Activated naive CD8-positive, alpha-beta T cell treated with anti-CD3 and anti-CD28 coated beads, Interleukin-2, amount 10 ng/mL, durations not matched to agents 7 days and 5 days (primary cell): ENCODE data around the gene IRF8. TPM values are rescaled to one million over a fixed set of nuclear protein-coding genes. Genes with fewer than 3 reads are reported as not detected.

ENCODE experiments used
- ATAC-seq: fragments of 150-1000 bp; cut with Tn5 transposase; one replicate; pipeline ENCODE4 v1.10.0; 2021; ENCODE audit warnings: low read depth, moderate library complexity
- POLR2A ChIA-PET: fragments of 350-600 bp; sonication (Branson Sonifier 250); formaldehyde crosslinking; loops from one replicate; lab custom pipeline; 2021; ENCODE audit warnings: antibody characterized with exemption; lab: Charles Lee
- DNase-seq: peaks from one replicate; pipeline ENCODE4 v3.0.0; 2021
- H3K27ac Mint-ChIP-seq: one replicate; pipeline ENCODE4 v1.8.0; 2022; ENCODE audit warnings: mild to moderate bottlenecking, mixed read lengths
- H3K27me3 Mint-ChIP-seq: one replicate; pipeline ENCODE4 v1.8.0; 2022; ENCODE audit warnings: mild to moderate bottlenecking, moderate library complexity, mixed read lengths
- H3K36me3 Mint-ChIP-seq: one replicate; pipeline ENCODE4 v1.8.0; 2021; ENCODE audit warnings: mild to moderate bottlenecking, mixed read lengths
- H3K4me1 Mint-ChIP-seq: one replicate; pipeline ENCODE4 v1.8.0; 2021; ENCODE audit warnings: mixed read lengths
- H3K4me3 Mint-ChIP-seq: one replicate; pipeline ENCODE4 v1.8.0; 2022; ENCODE audit warnings: mild to moderate bottlenecking, moderate library complexity, mixed read lengths
- H3K9me3 Mint-ChIP-seq: one replicate; pipeline ENCODE4 v1.8.0; 2021; ENCODE audit warnings: mixed read lengths
- total RNA-seq, 2 experiments: library from RNA; stranded (reverse); gene quantifications; one replicate each; pipeline ENCODE4 v1.2.3, GENCODE V29; 2021

IRF8 gene
- total RNA-seq, 2 experiments from 2014 or later, result 27.8 to 30.8 TPM

DNA sequence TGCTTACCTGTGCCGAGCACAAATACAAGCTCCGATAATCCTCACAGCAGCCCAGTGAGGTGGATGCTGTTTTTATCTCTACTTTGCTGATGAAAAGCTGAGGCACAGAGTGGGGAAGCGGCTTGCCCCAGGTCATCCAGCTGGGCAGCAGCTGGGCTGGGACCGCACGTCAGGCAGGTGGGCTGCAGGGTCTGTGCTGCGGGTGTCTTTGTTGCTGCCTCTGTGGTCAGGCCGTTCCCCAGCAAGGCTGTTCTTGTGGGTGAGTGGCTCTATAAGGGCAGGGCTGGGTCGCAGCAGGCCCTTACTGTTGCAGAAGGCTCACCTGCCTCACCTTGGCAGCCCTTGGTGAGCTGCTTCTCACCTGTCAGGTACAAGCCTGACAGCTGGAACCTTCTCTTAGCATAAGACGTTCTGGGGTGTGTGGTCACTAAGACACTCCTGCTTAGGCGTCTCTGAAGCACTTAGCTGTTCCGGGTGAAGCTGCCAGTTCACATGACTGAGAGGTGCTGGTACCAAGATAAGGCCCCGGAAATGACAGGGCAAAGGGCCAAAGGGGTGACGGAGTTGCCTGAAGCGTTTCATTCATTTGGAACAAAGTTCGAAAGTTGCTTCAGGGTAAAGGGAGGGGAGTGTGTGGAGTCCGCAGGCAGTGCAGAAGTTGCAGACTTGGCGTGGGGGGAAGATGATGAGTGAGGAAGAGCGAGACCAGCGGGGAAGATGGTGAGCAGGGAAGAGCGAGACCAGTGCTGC, 17.4 kb downstream of the IRF8 start:
- peak overlapping the region; percentile 46 for H3K27ac Mint-ChIP-seq
- no peaks in the 10 kb centered on the region for H3K9me3 Mint-ChIP-seq
- DNase-seq (no peak), ATAC-seq (no peak)
- H3K4me1 Mint-ChIP-seq, result peaks cover 16% of the 10 kb centered on the region
- H3K36me3 Mint-ChIP-seq, result peaks cover 28% of the 10 kb centered on the region
- POLR2A ChIA-PET, result no interaction called here
- H3K4me3 Mint-ChIP-seq, result no peak overlapping the region
- H3K27me3 Mint-ChIP-seq, result no peaks in the 10 kb centered on the region

DNA sequence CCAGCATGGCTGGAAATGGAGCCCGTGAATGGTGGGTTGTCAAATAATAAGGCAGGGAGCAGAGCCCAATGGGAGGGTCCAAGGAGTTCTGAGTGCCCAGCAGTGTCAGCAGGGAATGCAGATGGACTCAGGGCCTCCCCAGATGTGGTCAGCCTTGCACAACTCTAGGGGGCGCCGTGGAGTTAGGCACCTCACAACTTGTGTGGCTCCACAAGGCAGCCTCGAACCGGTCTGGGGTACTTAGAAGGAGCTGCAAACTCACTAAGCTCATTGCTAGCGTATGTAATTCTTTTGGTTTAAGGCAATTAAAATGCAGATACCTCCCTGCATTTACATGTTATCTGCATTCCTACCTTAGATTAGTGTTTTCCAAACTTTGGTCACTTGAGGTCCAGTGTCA, 18.1 kb downstream of the IRF8 start:
- H3K4me1 Mint-ChIP-seq, result peaks cover 15% of the 10 kb centered on the region

DNA sequence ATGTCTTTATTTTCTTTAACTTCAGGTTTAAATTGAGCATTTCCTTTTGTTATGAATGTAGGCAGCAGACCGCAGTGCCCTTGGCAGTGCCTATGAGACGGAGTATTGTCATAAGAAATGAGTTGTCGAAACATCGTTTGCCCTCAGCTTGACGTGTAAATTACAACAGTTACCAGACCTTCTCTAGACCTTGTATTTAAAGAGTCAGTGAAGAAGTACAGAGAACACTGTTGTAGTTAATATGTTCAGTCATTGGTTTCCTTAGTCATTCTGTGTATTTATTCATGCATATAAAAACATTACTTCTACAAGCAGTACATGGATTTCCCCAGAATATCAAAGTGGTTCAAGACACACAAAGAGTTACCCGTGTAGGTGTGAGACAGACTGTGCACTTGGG, 19.0 kb downstream of the IRF8 start:
- peaks cover 13% of the 10 kb centered on the region for H3K4me1 Mint-ChIP-seq
- no peaks in the 10 kb centered on the region for H3K27me3 Mint-ChIP-seq
- POLR2A ChIA-PET, result interaction anchor here (1.3 kb wide), 1 partner anchor 15 kb away, joined by 3 read pairs; no protein-coding TSS in a partner anchor
- peaks cover 24% of the 10 kb centered on the region for H3K36me3 Mint-ChIP-seq
- no peak overlapping the region for H3K4me3 Mint-ChIP-seq
- H3K9me3 Mint-ChIP-seq, result no peaks in the 10 kb centered on the region
- DNase-seq (no peak), ATAC-seq (no peak)
- no peak overlapping the region for H3K27ac Mint-ChIP-seq

More for the DNA sequence above, 18.1 kb downstream of the IRF8 start:
- ATAC-seq (no peak), DNase-seq (no peak)
- Mint-ChIP-seq H3K27ac (peak overlapping the region; percentile 46), H3K9me3 (no peaks in the 10 kb centered on the region), H3K27me3 (no peaks in the 10 kb centered on the region), H3K36me3 (peaks cover 28% of the 10 kb centered on the region), H3K4me3 (no peak overlapping the region)
- POLR2A ChIA-PET, result no interaction called here

DNA sequence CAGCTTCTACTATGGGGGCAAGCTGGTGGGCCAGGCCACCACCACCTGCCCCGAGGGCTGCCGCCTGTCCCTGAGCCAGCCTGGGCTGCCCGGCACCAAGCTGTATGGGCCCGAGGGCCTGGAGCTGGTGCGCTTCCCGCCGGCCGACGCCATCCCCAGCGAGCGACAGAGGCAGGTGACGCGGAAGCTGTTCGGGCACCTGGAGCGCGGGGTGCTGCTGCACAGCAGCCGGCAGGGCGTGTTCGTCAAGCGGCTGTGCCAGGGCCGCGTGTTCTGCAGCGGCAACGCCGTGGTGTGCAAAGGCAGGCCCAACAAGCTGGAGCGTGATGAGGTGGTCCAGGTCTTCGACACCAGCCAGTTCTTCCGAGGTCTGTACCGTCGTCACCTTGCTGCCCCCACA, 19.5 kb downstream of the IRF8 start:
- no peak for DNase-seq
- peaks cover 12% of the 10 kb centered on the region for H3K4me1 Mint-ChIP-seq
- no peaks in the 10 kb centered on the region for H3K9me3 Mint-ChIP-seq
- H3K4me3 Mint-ChIP-seq, result no peak overlapping the region
- no peak for ATAC-seq
- POLR2A ChIA-PET, result interaction anchor here (1.3 kb wide), 1 partner anchor 16 kb away, joined by 3 read pairs; no protein-coding TSS in a partner anchor
- no peaks in the 10 kb centered on the region for H3K27me3 Mint-ChIP-seq
- H3K27ac Mint-ChIP-seq, result peak overlapping the region; percentile 48
- peaks cover 24% of the 10 kb centered on the region for H3K36me3 Mint-ChIP-seq

DNA sequence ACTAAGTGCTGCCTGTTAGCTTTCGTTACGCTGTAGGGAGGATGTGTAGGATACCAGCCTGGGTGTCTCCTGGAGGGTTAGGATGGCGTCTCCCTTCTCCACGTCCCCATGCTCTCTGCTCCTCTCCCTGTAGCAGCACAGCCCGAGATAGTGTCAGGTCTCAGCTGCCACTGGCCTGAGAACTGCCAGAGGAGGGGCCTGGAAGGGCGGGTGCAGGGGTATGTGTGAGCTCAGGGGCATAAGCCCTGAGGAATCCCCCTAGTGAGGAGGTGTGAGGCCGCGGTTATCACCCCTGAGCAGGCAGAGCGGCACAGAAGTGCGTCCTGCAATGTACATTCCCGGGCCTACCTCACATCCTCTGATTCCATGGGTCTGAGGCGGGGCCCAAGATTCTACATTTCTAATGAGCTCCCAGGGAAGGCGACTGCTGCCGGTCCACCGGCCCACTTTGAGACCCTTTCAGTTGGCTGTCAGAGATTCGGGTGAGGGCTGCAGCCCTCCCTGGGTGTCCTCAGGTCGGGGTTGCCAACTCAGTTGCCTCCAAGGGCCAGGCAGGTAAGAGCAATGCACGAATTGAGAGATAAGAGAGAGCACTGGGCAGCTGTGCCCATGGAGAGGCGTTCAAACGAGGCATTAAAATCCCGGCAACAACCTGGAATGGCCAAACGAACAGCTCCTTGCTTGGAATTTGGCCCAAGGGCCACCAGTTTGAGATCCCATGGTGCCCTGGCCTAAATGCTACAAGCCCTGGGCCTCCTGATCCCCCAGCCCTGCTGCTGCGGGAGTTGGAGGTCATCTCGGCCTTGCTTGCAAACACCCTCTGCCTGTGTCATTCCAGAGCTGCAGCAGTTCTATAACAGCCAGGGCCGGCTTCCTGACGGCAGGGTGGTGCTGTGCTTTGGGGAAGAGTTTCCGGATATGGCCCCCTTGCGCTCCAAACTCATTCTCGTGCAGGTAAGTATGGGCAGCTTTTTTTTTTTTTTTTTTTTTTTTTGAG, 20.6 kb downstream of the IRF8 start:
- POLR2A ChIA-PET, result interaction anchor here (0.6 kb wide), 1 partner anchor 365 kb away, joined by 3 read pairs; no protein-coding TSS in a partner anchor
- Mint-ChIP-seq H3K36me3 (peaks cover 24% of the 10 kb centered on the region), H3K4me3 (no peak overlapping the region), H3K9me3 (no peaks in the 10 kb centered on the region), H3K27me3 (no peaks in the 10 kb centered on the region), H3K27ac (no peak overlapping the region), H3K4me1 (peaks cover 5% of the 10 kb centered on the region)
- ATAC-seq (no peak), DNase-seq (no peak)

- POLR2A ChIA-PET, result no interaction called here
- H3K36me3 Mint-ChIP-seq, result peaks cover 25% of the 10 kb centered on the region
- no peaks in the 10 kb centered on the region for H3K9me3 Mint-ChIP-seq
- H3K27ac Mint-ChIP-seq, result no peak overlapping the region
- no peak for DNase-seq
- H3K4me3 Mint-ChIP-seq, result no peak overlapping the region
- no peaks in the 10 kb centered on the region for H3K27me3 Mint-ChIP-seq
- ATAC-seq, result no peak
- H3K4me1 Mint-ChIP-seq, result peaks cover 5% of the 10 kb centered on the region
These were observed 22.1 kb downstream of the IRF8 start for GRCh38 chr16:85921026-85921425.

DNA sequence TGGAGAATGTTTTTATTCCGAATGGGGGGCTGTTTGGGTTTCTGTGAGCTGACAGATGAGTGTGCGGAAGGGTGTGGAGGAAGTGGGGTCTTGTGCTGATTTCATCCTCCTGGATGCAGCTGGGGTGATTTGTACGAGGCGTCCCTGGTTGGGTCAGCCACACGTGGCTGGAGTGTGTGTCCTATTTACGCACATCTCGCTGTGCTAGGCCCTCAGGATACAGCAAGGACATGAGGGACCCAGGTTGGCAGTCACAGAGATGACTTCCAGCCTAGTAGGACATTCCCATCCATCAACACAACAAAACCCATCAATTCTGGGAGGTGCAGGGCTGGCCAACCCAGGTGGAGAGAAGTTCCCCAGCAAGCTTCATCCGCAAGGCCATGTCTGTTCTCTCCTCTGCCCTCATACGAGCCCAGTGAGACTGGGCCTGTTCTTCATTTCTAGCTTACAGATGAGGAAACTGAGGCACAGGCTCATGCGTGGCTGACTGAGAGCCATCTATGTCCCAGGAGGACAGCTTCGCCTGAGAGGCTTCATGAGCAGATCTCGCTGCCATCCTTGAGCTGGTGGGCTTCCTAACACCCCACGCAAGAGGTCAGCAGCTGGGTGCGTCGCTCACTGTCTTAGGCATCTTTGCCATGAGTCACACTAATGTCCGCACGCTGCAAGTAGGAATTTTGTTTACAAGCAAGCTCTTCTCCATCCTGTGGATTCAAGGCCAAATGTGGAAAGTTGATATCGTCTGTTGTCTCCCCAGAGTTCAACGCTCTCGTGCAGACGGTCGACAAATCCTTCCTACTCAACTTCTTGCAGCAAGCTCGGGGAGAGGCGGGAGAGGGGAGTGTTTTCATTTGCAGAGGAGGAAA, 24.4 kb downstream of the IRF8 start:
- Mint-ChIP-seq H3K27me3 (no peaks in the 10 kb centered on the region), H3K9me3 (no peaks in the 10 kb centered on the region), H3K4me3 (no peak overlapping the region), H3K27ac (no peak overlapping the region), H3K36me3 (peaks cover 17% of the 10 kb centered on the region), H3K4me1 (peaks cover 4% of the 10 kb centered on the region)
- ATAC-seq, result no peak
- POLR2A ChIA-PET, result interaction anchor here (1.2 kb wide), 1 partner anchor 102 kb away, joined by 3 read pairs; no protein-coding TSS in a partner anchor
- DNase-seq, result no peak

DNA sequence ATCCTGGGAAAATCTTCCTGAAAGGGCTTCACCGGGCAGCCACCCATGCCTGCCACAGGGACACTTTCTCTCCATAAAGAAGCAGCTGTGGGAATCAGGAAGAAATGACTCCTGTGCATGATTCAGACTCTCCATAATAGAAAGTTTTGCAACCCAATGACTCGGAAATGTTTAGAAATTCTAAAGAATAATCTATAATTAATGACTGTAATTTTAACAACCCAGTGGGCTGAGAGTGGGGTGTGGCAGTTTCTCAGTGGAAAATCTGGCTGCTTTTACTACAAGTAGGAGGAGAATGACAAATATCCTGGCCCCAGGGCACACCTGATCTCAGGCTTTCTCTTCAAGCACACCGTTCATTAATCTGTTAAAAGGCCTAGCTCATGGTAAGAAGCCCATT, 25.7 kb downstream of the IRF8 start:
- H3K27ac Mint-ChIP-seq, result no peak overlapping the region
- ATAC-seq, result no peak

DNA sequence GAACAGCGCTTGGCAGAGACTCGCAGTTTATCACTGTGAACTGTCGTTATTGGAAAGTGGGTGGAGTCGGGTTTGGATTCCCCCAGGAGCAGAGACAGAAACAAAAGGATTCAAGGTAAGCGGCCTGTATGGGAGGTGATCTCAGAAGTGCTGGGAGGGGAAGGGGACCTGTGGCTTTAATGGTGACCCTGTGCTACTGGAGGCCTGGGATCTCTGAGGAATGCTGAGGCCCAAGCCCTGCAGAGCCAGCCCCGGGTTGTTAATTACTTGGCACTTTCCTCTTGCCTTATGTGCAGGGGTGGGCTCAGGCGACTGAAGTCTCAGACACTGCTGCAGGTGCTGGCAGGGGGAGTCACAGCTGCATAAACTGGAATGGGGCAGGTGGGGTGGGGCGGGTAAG, 27.4 kb downstream of the IRF8 start:
- H3K27me3 Mint-ChIP-seq, result no peaks in the 10 kb centered on the region
- peaks cover 1% of the 10 kb centered on the region for H3K36me3 Mint-ChIP-seq
- POLR2A ChIA-PET, result no interaction called here
- H3K27ac Mint-ChIP-seq, result no peak overlapping the region
- no peak for DNase-seq
- no peak overlapping the region for H3K4me3 Mint-ChIP-seq
- H3K9me3 Mint-ChIP-seq, result no peaks in the 10 kb centered on the region
- no peak for ATAC-seq
- H3K4me1 Mint-ChIP-seq, result peaks cover 4% of the 10 kb centered on the region

More for the DNA sequence above, 25.7 kb downstream of the IRF8 start:
- Mint-ChIP-seq H3K4me1 (peaks cover 4% of the 10 kb centered on the region), H3K9me3 (no peaks in the 10 kb centered on the region), H3K36me3 (peaks cover 14% of the 10 kb centered on the region), H3K27me3 (no peaks in the 10 kb centered on the region), H3K4me3 (no peak overlapping the region)
- DNase-seq, result no peak
- POLR2A ChIA-PET, result no interaction called here

DNA sequence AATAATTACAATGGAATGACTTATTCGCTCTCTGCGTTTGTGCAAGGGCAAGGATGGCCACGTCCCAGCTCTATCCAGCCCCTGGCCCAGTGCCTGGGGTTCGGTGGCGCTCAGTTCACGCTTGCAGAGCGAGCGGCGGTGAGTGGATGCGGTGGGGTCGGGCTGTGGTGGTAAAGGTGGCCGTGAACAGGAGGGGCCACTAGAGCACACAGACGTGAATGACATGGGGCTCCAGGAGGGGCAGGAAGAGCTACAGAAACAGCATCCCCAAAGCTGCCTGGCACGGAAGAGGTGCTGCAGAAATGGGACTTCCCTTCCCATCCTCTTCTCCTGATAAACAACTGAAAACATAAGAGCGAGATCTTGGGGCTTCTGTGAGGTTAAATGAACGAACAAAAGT, 28.4 kb downstream of the IRF8 start:
- H3K27ac Mint-ChIP-seq, result no peak overlapping the region
- DNase-seq (no peak), ATAC-seq (no peak)
- peaks cover 4% of the 10 kb centered on the region for H3K4me1 Mint-ChIP-seq
- H3K9me3 Mint-ChIP-seq, result no peaks in the 10 kb centered on the region
- H3K27me3 Mint-ChIP-seq, result no peaks in the 10 kb centered on the region
- POLR2A ChIA-PET, result no interaction called here
- peaks cover 1% of the 10 kb centered on the region for H3K36me3 Mint-ChIP-seq
- no peak overlapping the region for H3K4me3 Mint-ChIP-seq

DNA sequence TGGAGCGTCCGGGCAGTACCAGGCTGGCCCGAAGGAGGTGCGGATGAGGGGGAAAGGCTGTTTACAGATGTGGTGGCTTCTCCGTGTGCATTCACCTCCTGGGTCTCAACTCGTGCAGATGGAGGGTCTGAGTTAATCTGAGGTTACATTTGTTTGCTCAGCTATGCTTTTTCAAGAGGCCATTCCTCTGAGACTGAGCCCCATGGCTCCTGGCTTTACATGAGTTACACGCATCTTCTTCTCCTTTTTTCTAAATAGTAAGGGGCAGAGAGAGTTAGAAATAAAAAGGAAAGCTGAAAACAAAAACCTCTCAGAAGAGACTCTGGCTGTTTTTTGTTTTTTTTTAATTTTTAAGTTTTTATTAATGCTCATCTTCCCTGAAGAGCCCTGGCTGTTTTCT, 29.0 kb downstream of the IRF8 start:
- peaks cover 4% of the 10 kb centered on the region for H3K4me1 Mint-ChIP-seq
- no peak overlapping the region for H3K27ac Mint-ChIP-seq
- H3K9me3 Mint-ChIP-seq, result no peaks in the 10 kb centered on the region
- no peak overlapping the region for H3K4me3 Mint-ChIP-seq
- POLR2A ChIA-PET, result interaction anchor here (2.1 kb wide), 1 partner anchor 25 kb away, joined by 5 read pairs; no protein-coding TSS in a partner anchor
- no peak for DNase-seq
- H3K36me3 Mint-ChIP-seq, result peaks cover 1% of the 10 kb centered on the region
- ATAC-seq, result no peak
- no peaks in the 10 kb centered on the region for H3K27me3 Mint-ChIP-seq

GRCh38 chr16:85928401-85928820, 29.4 kb downstream of the IRF8 start:
- H3K4me1 Mint-ChIP-seq, result peaks cover 6% of the 10 kb centered on the region
- POLR2A ChIA-PET, result interaction anchor here (2.1 kb wide), 1 partner anchor 26 kb away, joined by 5 read pairs; no protein-coding TSS in a partner anchor

More at GRCh38 chr16:85928401-85928820, 29.4 kb downstream of the IRF8 start:
- Mint-ChIP-seq H3K4me3 (no peak overlapping the region), H3K9me3 (no peaks in the 10 kb centered on the region), H3K36me3 (peaks cover 1% of the 10 kb centered on the region), H3K27me3 (no peaks in the 10 kb centered on the region), H3K27ac (no peak overlapping the region)
- ATAC-seq (no peak), DNase-seq (no peak)
